GM12891 (cell line): ENCODE measurements around the gene FGF12.

Experiments
- DNase-seq: peaks from one replicate; pipeline ENCODE4 v3.0.0; 2011; ENCODE audit warnings: low spot score; ENCODE audit not compliant: insufficient read length
- FAIRE-seq: peaks from 2 replicates; lab custom pipeline; 2011; peaks lifted over from hg19 to GRCh38; lab: Jason Lieb, UNC
- PAX5 ChIP-seq: IDR thresholded peaks from 2 replicates; pipeline ENCODE4 v1.6.1; 2011; ENCODE audit warnings: low read length, moderate library complexity, mild to moderate bottlenecking; ENCODE audit not compliant: insufficient read depth, severe bottlenecking
- POLR2A ChIP-seq: IDR thresholded peaks from 2 replicates; pipeline ENCODE4 v1.6.1; 2011; ENCODE audit warnings: low read depth, low read length, control low read depth
- POLR2AphosphoS5 ChIP-seq: IDR thresholded peaks from 2 replicates; pipeline ENCODE4 v1.6.1; 2011; ENCODE audit warnings: low read depth, low read length, control low read depth
- POU2F2 ChIP-seq: IDR thresholded peaks from 2 replicates; pipeline ENCODE4 v1.6.1; 2011; ENCODE audit warnings: low read depth, mild to moderate bottlenecking, control low read depth, low read length, moderate library complexity
- SPI1 ChIP-seq: IDR thresholded peaks from 2 replicates; pipeline ENCODE4 v1.6.1; 2011; ENCODE audit warnings: low read depth, low read length, control low read depth
- TAF1 ChIP-seq: IDR thresholded peaks from 2 replicates; pipeline ENCODE4 v1.6.1; 2011; ENCODE audit warnings: low read depth, low read length, control low read depth

Gene FGF12

DNA sequence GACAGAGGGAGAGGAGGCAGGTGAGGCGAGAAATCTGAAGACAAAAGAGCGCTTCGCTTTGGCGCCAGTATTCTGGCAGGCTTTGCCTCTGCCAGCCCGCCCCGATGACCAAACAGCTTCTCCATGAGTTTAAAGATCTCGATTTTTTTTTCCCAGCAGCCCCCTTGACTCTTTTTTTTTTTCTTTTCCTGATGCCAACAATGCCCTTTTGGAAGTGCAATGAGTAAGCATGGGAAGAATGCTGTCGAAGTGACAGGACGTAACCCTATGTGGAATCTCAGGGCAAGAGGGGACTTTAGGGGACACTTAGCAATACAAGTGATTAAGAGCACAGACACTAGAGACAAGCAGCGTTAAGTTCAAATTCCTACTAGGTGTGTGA lies 211.7 kb downstream of the FGF12 start:
- no peak for FAIRE-seq
- no peak for TF ChIP-seq POLR2A
- no peak for TF ChIP-seq POLR2AphosphoS5
- no peak for TF ChIP-seq POU2F2
- TF ChIP-seq TAF1, result no peak
- TF ChIP-seq PAX5, result no peak
- TF ChIP-seq SPI1, result no peak
- no peak for DNase-seq

DNA sequence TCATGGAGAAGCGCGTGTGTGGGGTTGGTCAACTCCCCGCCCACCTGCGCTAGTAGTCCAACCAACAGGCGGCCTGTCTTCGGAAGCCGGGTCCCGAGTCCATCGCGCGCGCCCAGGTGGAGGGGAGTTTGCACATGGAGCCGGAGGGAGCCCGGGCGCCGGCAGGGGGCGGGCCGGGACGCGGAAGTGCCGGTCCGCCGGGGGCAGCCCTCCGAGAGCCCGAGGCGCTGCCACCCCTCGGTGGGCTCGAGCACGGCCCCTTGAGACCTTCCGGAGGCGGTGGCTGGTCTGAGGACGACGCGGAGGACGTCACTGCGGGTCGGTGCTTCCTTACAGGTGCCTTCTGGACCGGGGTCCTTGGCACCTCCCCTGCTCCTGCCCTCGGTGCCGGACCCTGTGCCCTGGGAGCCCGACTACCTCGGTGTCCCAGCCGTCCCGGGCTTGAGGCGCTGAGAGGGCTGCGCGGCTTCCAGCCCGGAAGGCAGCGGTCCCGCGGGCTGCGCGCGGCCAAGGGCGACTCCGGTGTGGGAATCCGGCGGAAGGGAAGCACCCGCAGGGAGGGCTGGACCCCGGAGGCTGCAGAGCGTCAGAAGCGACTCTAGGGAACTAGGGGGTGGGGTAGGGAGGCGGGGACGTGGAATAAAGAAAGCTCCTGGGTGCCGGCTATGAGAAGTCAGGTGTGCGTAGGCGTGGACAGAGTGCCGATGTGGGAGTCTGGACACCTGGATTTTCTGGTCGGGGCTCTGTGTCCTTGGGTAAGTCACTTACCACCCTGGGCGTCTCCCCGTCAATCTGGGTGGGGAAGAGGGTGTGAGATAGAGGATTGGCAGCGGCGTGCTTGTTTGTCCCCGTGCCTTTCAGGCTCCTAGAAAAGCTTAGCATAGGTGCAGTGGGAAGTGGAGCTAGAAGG lies 212.3 kb downstream of the FGF12 start:
- FAIRE-seq, result no peak
- TF ChIP-seq SPI1 (no peak), PAX5 (no peak), POLR2AphosphoS5 (no peak), POLR2A (no peak)

DNA sequence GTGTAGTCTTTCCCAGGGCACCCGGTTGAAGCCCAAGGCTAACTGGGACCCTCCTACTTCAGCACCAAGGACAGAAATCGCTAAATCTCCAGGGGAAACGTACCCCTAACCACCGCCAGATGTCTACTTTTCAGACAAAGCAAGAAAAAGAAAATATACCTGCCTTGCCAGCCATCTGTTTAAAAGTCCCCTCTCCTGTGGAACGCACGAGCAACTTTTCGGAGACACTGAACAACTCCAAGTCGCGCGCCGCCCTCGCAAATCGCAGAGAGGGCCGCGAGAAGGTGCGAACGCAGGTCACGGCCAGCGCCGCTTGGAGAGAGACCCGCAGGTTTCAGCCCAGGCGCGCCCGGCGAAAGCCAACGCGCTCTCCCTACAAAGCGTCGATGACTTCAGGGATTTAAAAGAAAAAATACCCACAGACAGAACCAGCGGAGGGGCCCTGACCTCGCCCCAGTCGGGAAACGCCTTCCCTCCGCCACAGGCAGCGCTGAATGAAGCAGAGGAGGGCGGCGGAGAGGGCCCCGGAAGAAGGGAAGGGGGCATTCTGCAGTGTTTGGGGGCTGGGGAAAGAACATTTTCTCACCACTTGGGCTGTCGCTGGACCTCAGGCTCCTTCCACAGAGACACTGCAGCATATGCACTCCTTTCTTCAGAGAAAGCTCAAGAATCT lies 213.1 kb downstream of the FGF12 start:
- FAIRE-seq, result no peak
- DNase-seq, result no peak
- no peak for TF ChIP-seq PAX5
- no peak for TF ChIP-seq POLR2AphosphoS5
- TF ChIP-seq POU2F2, result no peak
- TF ChIP-seq SPI1, result no peak

More for the DNA sequence above, 212.3 kb downstream of the FGF12 start:
- no peak for DNase-seq

DNA sequence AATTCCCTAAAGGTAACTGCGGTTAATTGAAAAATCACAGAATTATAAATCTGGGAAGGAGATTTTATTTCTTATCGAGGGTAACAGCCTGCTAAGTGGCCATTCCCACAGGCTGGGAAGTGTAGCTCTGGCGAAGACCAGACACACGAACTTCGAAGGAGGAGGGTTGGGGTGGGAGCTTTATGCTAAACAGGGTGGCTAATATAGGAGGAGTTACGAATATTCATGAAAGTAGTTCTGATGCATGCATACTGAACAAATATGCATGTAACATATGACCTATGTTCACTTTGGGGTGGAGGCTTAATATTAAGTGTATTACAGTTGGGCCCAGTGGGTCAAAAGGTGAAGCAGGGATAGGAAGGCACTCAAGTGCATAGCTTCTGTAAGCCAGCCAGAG lies 221.6 kb downstream of the FGF12 start:
- TF ChIP-seq PAX5, result no peak
- no peak for TF ChIP-seq POU2F2
- TF ChIP-seq POLR2AphosphoS5, result no peak
- TF ChIP-seq POLR2A, result no peak
- TF ChIP-seq SPI1, result no peak
- TF ChIP-seq TAF1, result no peak
- FAIRE-seq (no peak), DNase-seq (no peak)

DNA sequence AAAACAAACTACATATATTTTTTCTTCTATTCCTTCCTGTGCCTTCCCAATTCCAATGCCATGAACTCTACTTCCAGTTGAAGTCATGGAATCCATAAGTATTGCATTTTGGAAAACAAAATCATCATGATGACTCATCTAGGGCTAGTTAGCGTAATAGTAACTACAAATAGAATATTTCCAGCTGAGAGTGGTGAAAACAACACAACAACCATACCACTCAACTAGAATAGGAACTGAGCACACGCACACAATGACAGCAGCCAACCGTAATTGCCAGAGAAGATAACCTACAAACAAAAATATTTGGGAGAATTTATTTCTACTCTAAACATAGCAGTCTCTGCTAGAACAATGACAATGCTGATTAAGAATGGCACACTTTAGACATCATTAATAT lies 225.9 kb downstream of the FGF12 start:
- no peak for DNase-seq
- TF ChIP-seq PAX5 (no peak), POLR2A (no peak), POU2F2 (no peak)
- no peak for FAIRE-seq

DNA sequence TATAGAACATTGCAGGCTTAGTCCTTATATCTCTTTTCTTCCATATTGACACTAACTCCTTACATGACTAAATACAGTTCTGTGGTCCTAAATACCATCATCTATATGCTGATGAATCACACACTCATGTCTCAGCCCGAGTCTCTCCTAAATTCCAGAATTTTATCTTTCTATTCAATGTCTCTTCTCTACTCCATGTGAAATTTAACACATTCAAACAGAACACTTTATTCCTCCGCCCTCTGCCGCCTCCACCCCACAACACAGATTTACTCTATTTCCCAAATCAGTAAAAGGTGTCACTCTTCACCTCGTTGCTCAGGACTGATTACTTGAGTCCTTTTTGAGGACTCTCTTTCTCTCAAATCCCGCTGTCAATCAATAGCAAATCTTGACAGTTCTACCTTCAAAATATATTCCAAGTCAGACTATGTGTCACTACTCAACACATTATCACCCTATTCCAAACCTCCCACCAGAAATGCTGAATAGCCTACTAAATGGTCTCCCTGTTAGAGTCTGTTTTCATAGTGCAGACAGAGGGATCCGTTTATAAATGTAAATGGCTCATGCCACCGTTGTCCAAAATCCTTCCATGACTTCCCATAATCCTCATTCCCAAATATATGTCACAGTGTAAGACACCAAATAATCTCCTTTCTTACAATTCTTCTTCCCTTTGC lies 230.3 kb downstream of the FGF12 start:
- DNase-seq (no peak), FAIRE-seq (no peak)
- TF ChIP-seq SPI1 (no peak), POLR2AphosphoS5 (no peak), POU2F2 (no peak), POLR2A (no peak), TAF1 (no peak), PAX5 (no peak)

DNA sequence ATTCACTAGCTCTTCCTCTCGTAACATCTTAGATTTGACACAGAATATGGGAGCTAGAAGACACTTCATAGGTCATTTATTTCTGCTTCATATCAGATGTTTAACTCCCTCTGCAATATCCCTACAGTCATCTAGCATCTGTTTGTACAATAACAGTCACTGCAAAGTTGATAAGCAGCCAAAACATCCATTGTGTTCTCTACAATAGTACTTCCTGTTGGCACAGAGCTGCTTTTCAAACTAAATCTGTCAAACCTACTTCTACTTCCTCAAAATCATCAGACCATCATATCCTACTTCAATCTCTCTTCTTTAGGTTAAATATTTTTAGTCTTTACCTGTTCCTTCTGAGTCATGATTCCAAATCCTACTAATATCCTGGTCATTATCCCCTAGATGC lies 233.2 kb downstream of the FGF12 start:
- peak; percentile 23; the same call in 1 of the 2 replicates for TF ChIP-seq SPI1
- TF ChIP-seq POLR2A, result no peak
- no peak for FAIRE-seq
- no peak for DNase-seq

DNA sequence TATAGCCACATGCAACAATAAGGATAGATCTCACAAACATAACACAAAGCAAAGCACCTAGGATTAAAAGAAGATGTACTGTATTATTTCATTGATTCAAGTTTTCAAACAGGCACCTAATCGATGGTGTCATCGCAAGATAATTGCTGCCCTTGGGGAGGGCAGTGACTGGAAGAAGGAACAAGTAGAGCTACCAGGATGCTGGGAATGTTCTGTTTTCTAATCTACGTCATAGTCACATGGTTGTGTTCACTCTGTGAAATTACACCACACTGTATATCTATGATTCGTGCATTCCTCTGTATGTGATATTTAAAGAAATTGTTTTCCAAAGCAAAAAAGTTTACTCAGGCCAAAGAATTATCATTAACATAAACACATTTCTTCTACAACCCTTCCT lies 236.6 kb downstream of the FGF12 start:
- TF ChIP-seq SPI1 (no peak), POLR2A (no peak), TAF1 (no peak), PAX5 (no peak), POLR2AphosphoS5 (no peak), POU2F2 (no peak)
- DNase-seq (no peak), FAIRE-seq (no peak)

DNA sequence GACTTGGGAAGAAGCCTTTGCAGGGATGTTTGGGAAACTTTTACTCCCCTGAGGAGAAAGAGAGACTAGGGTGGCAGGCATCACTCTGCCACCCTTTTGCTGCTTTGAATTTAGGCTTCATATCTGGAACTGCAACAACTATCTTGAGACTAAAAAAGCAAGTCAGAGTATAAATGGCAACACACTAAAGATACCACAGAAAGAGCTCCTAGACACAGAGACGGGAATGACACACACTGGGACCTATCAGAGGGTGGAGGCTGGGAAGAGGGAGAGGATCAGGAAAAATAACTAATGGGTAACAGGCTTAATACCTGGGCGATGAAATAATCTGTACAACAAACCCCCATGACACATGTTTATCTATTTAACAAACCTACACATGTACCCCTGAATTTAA lies 237.8 kb downstream of the FGF12 start:
- FAIRE-seq, result no peak
- DNase-seq, result no peak
- TF ChIP-seq PAX5 (no peak), POU2F2 (no peak), TAF1 (no peak), POLR2AphosphoS5 (no peak), POLR2A (no peak), SPI1 (no peak)

DNA sequence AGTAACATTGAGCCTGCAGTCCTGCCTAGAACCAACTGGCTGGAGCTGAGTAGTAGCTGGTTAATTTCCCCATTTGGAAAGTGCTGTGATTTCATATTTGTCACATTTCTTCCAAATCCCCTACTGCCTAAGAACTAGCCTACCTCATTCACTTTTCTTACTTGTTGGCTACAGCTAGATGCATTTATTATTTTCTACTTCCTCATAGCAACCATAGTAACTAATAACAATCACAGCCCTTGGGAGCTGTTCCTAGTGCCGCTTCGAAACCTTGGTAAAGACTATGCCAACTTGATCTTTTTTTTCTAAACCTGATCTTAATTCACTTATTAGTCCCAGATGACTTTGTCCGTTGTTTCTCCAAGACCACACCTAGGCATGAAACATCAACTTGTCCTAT lies 240.3 kb downstream of the FGF12 start:
- FAIRE-seq (no peak), DNase-seq (no peak)
- TF ChIP-seq POLR2AphosphoS5 (no peak), PAX5 (no peak), POU2F2 (no peak), POLR2A (no peak), SPI1 (no peak), TAF1 (no peak)
